NCI-H128 (cell line): ENCODE measurements around the gene DOCK11.
"Not testable (repeated sequence)": the region's sequence is repeated elsewhere in the genome, so short reads cannot be mapped to it uniquely, and the experiment has no call there.

Experiments
- DNase-seq: peaks from one replicate; lab custom pipeline; 2025; ENCODE audit not compliant: unreplicated experiment; lab: John Stamatoyannopoulos, UW

DOCK11 gene

DNA sequence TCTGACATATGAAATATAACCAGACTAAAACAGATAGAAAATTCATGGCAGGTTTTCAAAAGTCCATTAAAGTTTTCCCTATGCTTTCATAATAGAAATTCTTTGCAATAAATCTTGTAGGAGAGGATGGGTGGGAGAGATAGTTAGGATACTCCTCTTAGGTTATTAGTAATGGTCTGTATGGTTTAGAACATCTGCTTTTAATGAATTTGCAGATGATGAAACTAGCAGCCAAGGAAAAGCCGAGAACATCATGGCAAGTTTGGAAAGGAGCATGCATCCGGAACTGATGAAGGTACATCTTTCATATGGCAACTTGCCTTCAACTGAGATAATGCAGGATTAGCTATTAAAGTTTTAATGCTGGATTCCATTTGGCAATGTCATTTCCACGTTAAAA is 70.7 kb downstream of the DOCK11 start:
- no peak for DNase-seq

- DNase-seq: no peak
Measured at GRCh38 chrX:118569676-118570075, 74.1 kb downstream of the DOCK11 start.

- no peak for DNase-seq
Measured at GRCh38 chrX:118570209-118570608, 74.6 kb downstream of the DOCK11 start.

DNA sequence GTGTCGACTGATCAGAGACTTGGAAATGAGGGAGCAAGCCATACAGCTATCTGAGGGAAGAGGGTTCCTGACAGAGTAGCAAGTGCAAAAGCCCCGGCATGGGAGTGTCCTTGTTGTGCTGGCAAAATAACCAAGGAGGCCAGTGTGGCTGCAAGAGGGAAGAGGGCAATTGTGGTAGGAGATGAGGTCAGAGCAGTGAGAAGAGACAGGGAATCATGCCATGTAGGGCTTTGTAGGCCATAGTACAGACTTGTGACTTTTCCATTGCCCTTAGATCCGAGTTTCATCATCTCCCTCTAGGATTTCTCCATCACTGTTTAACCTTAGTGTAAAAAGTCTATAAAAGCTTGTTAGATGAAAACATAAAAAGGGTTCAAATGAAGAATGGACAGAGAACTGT is 76.2 kb downstream of the DOCK11 start:
- no peak for DNase-seq

GRCh38 chrX:118574666-118575065 is 79.1 kb downstream of the DOCK11 start:
- no peak for DNase-seq

- DNase-seq: no peak
Measured at GRCh38 chrX:118577041-118577440, 81.4 kb downstream of the DOCK11 start.

DNA sequence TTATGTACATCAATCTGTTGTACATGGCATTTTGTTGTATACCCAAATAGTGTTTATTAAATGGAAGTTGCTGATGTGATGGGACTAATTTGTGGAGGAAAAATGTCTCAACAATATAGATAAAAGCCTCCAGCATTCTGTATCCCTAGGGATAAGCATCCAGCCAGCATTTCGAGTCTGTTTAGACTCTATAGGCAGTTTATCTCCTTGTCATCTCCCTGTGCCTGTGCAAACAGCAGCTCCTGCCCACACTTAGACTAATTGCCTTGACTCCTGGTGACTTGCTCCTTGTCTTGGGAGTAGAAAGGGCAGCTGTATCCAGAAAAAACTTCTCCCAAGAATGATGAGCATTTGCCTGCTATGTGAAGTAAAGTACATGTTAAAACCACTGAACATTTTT is 83.8 kb downstream of the DOCK11 start:
- no peak for DNase-seq

- DNase-seq: not testable (repeated sequence)
Measured at GRCh38 chrX:118582926-118583325, 87.3 kb downstream of the DOCK11 start.

- no peak for DNase-seq
Measured at GRCh38 chrX:118583781-118584180, 88.2 kb downstream of the DOCK11 start.

- no peak for DNase-seq
Measured at GRCh38 chrX:118585296-118585695, 89.7 kb downstream of the DOCK11 start.

DNA sequence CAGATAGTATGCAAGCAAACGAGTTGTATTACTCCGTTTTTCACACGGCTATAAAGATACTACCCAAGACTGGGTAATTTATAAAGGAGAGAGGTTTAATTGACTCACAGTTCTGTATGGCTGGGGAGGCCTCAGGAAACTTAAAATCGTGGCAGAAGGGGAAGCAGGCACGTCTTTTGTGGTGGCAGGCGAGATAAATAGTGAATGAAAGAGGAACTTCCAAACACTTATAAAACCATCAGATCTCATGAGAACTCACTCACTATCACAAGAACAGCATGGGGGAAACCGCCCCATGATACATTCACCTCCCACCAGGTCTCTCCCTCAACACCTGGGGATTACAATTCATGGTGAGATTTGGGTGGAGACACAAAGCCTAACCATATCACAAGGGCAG is 90.6 kb downstream of the DOCK11 start:
- not testable (repeated sequence) for DNase-seq

DNA sequence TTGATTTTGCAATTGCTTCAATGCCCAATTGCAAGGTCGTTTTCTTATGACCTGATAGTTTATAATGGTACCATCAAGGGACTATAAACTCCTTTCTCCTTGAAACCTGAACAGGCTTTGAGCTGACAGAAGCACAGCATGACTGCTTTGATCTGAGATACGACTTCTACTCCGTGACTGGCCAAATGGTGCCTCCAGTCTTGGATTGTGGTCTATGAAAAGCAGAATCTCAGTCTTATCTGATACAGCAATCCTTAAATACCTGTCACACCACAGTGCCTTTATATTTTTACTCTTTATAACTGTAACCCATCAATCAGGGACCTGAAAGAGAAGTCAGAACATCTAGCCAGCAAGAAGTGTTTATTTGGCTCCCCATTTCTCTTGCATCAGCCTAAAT is 93.1 kb downstream of the DOCK11 start:
- no peak for DNase-seq

DNA sequence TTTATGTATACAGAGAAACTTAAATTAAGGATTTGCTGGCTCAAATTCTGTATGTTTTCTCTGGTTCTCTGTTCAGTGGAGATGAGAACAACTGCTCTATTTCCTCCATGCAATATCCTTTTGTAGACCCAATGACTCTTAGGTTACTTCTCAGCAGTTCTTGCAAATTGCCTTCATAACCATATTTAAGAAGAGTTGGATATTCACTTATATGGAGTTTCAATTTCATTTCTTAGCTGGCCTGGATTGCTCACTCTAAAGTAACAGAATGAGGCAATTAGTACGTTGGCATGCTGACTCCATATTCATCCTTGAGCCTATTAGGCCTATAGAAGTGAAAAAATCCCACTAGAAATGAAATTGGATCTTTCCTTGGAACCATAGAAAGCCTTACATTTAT is 93.6 kb downstream of the DOCK11 start:
- DNase-seq: no peak

GRCh38 chrX:118593407-118593806 is 97.8 kb downstream of the DOCK11 start:
- no peak for DNase-seq

- DNase-seq: no peak
Measured at GRCh38 chrX:118594697-118595420, 99.2 kb downstream of the DOCK11 start.

DNA sequence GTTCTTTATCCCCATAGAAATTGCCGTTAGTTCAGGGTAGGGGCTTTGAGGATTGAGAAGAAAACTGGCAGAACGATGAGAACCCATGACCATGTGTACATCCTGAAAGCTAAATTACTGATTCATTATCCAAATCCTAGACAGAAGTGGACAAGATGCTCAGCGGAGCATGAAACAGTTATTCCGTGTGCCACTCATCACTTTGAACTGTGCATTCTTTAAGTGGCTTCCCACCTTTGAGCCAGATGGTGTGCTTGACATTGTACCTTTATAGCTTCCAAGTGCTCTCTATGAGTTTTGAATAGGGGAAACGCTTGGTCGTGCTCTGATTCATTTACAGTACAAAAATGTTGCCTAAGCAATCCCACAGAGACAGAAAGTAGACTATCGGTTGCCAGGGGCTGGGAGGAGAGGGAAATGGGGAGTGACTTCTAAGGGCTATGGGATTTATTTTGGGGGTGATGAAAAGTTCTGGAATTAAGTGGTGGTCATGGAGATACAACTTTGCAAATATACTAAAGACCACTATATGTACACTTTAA is 100.0 kb downstream of the DOCK11 start:
- DNase-seq: no peak

DNA sequence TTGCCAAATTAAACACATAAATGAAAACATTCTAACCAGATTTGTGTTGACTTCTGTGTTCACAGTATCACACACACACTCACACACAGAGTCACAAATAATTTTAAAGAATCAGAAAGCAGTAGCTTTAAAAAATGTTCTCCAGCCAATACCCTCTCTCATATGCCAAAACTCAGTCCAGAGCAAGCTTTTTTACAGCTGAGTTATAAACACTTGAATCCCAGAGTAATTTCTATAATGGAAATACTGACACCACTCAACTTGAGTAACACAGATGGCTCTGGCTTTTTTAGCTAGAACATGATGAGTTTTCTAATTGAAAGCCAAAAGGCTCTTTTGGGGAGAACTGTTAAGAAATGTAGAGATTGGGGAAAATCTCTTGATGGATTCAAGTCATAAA is 100.8 kb downstream of the DOCK11 start:
- DNase-seq: no peak

DNA sequence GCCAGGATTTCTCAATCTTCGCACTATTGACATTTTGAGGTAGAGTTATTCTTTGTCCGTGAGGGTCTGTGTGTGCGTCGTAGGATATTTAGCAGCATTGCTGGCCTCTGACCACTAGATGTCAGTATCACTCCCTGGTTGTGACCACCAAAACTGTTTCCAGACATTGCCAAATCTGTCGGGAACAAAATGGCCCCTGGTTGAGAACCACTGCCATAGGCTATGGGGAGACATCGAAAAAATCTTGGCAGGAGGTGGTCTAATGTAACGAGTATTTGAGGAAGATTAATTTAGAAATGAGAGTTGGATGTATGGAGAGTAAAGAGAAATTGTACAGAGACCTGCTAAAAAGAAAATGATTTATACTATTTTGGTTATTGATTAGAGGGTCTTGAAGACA is 108.4 kb downstream of the DOCK11 start:
- peak; percentile 18 for DNase-seq

GRCh38 chrX:118612290-118612689 is 116.7 kb downstream of the DOCK11 start:
- no peak for DNase-seq

DNA sequence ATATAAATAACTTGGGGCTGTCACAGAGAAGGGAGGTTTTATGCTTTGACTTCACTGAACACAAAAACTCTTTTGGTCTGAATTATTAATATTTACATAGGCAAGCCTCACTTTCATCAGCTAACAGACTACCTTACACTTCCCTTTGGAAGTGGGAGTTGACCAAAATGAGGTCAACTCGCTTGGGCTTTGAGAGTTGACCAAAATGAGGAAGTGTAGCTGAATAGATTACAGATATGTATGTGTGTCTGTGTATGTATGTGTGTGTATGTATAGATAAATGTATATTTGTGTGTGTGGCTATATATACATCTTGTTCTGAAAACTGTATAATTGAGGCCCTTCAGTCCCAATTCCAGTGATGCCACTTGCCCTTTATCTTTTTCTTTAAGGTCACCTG is 118.5 kb downstream of the DOCK11 start:
- no peak for DNase-seq

DNA sequence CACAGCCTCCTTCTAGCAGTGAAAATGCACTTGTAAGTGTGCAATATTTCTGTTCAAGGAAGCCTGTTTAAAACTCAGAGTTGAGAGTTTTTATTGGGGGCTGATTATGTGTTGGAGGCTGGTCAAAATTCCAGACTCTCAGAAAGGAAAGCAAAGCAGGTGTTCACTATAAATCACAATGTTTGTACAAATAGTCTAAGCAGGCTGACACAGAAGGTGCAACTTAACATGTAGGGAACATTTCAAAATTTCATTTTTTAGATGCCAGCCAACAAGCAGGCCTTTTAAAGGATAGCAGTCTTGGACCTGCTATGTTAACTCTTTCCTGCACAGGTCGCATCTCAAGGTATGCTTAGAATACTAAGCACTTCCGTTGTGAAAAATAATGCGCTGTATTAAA is 119.5 kb downstream of the DOCK11 start:
- DNase-seq: no peak

GRCh38 chrX:118621081-118621759 is 125.6 kb downstream of the DOCK11 start:
- no peak for DNase-seq

GRCh38 chrX:118623062-118623461 is 127.4 kb downstream of the DOCK11 start:
- no peak for DNase-seq
